HG03280 (cell line): ENCODE results near the gene CNN1.
"Not testable (repeated sequence)": the region's sequence is repeated elsewhere in the genome, so short reads cannot be mapped to it uniquely, and the experiment has no call there.

ENCODE experiments used
- ATAC-seq: cut with Tn5 transposase; IDR thresholded peaks from one replicate; pipeline ENCODE4 v1.9.1; 2021; ENCODE audit warnings: mild to moderate bottlenecking, moderate library complexity; ENCODE audit not compliant: unreplicated experiment

The CNN1 gene

DNA sequence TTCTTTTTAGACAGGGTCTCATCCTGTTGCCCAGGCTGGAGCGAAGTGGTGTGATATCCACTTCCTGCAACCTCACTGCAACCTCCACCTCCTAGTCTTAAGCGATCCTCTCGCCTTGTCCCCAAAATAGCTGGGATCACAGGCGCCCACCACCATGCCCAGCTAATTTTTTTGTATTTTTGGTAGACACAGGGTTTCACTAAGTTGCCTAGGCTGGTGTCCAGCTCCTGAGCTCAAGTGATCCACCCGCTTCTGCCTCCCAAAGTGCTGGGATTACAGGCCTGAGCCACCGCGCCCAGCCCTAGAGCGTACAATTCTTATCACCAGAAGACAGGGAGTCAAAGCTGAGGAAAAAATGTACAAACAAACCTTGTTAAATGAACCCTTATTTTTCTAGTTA lies 24.9 kb downstream of the CNN1 start:
- ATAC-seq: no peak

DNA sequence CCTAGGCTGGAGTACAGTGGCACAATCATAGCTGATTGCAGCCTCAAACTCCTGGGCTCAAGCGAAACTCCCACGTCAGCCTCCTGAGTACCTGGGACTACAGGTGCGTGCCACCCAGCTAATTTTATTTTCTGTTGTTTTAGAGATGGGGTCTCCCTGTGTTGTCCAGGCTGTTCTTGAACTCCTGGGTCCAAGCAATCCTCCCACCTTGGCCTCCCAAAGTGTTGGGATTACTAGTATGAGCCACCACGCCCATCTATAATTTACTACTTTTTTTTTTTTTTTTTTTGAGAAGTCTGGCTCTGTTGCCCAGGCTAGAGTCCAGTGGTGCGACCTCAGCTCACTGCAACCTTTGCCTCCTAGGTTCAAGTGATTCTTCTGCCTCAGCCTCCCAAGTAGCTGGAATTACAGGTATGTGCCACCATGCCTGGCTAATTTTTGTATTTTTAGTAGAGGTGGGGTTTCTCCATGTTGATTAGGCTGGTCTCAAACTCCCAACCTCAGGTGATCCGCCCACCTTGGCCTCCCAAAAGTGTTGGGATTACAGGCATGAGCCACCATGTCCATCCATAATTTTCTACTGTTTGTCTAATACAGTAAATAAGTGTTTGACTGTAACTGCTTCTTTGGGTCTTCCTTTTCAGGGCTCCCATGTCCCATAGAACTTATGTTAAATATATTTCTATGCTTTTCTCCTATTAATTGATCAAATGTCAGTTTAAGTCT lies 25.6 kb downstream of the CNN1 start:
- not testable (repeated sequence) for ATAC-seq

DNA sequence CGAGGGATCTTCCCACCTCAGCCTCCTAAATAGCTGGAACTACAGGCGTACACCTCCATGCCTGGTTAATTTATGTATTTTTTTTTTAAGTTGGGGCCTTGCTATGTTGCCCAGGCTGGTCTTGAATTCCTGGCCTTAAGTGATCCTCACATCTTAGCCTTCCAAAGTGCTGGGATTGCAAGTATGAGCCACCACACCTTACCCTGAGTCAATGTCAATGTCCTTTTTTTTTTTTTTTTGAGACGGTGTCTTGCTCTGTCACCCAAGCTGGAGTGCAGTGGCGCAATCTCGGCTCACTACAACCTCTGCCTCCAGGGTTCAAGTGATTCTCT lies 27.0 kb downstream of the CNN1 start:
- not testable (repeated sequence) for ATAC-seq

DNA sequence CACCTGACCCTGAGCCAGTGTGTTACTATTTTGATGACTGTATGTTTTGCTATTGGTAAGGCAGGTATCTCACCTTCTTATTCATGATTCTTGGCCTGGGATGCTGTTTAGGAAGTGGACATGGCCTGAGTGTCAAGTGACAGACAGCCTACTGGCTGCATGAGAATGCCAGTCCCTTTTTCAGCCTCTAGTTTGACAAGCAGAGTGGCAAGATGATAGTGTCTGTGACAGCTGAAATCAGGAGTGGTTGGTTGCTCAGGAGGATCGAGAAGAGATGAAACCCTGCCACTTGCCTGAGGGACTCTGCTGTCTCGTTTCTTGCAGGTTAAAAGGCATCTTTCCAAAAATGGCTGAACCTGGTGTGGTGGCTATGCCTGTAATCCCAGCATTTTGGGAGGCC lies 27.5 kb downstream of the CNN1 start:
- ATAC-seq: no peak

DNA sequence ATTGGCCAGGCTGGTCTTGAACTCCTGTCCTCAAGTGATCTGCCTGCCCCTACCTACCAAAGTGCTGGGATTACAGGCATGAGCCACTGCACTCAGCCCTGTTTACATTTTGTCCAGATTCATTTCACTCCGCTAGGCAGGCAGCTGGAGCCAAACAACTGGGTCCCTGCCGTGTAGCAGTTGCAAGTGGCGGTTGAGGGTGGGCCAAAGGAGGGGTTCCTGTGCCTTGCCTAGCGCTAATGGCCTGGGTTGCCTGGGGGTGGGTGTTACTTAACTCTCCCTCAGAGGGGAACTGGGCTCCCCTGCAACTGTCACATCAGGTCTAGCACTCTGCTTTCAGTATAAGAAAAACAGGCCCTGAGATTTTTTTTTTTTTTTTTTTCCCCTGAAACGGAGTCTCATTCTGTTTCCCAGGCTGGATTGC lies 31.4 kb downstream of the CNN1 start:
- no peak for ATAC-seq

DNA sequence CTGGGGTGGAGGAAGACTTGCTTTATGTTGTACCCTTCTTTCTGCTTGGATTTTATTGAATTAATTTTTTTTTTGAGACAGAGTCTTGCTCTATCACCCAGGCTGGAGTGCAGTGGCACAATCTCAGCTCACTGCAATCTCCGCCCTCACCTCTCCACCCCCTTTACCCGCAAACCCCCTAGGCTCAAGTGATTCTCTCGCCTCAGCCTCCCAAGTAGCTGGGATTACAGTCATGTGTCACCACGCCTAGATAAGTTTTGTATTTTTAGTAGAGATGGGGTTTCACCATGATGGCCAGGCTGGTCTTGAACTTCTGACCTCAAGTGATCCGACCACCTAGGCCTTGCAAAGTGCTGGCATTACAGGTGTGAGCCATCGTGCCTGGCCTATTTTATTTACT lies 34.7 kb downstream of the CNN1 start:
- ATAC-seq: not testable (repeated sequence)

DNA sequence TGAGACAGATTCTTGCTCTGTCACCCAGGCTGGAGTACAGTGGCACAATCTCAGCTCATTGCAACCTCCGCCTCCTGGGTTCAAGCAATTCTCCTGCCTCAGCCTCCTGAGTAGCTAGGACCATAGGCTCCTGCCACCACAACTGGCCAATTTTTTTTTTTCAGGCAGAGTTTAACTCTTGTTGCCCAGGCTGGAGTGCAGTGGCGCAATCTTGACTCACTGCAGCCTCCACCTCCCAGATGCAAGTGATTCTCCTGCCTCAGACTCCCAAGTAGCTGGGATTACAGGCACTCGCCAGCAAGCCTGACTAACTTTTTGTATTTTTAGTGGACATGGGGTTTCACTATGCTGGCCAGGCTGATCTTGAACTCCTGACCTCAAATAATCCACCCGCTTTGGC lies 35.1 kb downstream of the CNN1 start:
- ATAC-seq: not testable (repeated sequence)

DNA sequence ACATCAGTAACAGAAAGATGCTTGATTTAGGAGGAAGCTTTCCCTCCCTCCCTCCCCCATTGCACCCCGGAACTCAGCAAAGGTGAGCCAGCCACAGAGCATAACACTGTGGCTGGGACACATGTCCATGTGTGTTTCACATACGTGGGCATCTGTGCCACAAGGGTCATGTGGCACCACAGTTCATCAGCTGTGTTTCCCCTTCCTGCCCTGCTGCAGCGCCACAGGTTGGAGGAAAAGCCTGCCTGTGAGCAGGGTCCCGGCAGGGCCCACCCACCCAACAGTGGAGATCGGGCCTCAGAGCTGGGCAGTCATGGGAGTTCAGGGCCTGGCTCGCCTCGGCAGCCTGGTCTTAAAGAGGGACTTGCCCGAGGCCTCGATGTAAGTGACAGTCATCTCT lies 36.0 kb downstream of the CNN1 start:
- no peak for ATAC-seq

DNA sequence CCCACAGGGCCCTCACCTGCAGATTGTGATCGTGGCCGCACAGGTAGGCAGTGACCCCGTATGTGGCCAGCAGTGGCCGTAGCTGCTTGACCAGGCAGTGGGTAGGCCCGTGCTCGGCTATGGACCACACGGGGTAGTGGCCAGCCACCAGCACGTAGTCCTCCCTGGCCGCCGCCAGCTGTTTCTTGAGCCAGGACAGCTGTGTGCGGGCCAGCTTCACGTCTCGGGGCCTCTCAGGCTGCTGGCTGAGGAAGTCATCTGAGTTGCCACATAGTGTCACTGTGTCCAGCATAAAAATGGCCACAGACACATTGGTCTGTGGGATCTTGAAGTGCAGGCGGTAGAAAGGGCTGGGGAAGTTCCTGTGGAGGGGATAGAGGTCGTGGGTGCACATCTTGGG lies 37.6 kb downstream of the CNN1 start:
- no peak for ATAC-seq

DNA sequence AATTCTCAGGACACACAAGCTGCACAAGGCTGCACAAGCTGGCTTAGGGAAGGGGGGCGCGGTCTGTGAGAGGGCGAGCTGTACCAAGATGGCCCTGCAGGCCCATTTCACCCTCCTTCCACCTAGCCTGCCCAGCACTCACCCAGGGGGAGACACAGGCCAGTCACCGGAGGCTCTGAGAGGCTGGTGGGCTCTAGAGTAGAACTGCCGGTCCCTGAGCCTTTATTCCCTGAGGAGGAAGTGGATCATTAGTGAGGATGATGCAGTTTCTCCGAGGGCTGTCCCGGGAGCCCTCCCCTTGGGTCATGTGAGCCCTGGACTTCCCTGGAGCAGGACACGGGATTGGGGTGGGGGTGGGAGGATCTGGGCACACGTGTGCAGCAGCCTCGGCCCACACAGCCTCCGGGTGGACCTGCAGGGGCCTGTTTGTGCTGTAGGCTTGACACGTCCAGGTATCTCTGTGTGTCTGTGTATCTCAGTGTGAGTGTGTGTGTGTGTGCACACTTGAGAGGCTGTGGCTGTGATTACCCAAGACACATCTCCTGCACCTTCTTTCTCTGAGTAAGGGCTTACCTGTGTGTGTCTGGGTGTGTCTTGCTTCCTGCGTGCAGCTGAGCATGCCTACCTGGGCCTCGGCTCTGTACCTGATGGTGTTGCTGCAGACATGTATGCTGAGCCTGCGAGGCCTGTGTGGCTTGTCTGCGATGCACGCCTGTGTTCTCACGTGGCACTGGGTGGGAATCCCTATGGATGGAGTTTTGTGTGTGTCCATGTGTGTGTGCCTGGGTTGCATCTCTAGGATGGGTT lies 39.0 kb downstream of the CNN1 start, which contains the start of gene ACP5:
Gene ACP5 (minus strand): TSS at position 195 of the 807 bp plus-strand sequence. CDS start 328 bp downstream, outside the sequence.
- ATAC-seq: no peak

DNA sequence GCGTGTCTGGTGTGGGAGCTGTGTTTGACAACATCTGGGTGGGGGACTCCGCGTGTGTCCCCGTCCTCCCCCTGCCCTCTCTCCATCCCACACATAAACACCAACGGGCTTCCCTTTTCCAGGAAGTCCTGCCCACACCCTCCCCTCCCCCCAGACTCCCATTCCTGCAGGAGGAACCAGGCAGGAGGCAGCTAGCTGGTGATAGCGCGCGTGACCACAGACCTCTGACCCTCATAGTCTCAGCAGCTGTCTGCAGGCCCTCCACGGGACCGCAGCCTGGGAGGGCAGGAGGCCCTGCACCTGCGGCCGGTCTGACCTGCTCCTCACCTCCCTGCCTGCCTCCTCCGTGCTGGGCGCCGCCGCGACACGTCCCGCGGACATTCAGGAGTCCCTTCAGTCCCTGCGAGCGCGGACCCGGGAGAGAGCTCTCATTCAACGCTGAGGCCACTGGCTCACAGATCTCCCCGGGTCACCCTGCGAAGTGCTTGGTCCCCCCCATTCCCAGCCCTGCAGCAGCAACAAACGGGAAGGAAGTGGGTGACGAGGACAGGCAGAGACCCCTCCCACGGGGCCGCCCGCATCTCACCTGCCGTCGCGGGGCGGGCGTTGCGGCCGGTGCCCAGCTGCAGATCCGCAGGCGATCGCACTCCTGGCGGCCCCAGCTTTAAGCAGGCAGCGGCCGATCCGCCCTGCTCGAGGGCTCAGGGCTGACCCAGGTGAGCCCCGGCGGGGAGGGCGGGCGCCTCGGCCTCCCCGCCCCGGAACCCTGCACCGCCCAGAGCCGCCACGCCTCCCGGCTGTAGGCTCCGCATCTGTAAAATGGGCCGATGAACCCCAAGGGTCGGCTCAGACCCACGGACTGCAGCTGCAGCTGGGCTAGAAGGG lies 39.8 kb downstream of the CNN1 start:
- peak; percentile 37 for ATAC-seq

DNA sequence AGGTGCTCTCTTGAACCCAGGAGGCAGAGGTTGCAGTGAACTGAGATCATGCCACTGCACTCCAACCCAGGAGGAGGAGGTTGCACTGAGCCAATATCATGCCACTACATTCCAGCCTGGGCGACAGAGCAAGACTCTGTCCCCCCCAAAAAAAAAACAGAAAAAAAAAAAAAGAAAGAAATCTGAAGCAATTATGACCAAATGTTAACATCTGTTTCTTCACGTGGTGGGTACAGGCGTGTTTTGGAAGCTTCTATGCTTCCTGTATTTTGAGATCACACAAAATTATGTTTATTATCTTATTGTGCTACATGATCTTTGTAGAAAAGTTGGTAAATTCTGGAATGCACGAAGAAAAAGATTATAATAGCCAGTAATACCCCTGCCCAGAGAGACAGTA lies 41.5 kb downstream of the CNN1 start:
- ATAC-seq: no peak

DNA sequence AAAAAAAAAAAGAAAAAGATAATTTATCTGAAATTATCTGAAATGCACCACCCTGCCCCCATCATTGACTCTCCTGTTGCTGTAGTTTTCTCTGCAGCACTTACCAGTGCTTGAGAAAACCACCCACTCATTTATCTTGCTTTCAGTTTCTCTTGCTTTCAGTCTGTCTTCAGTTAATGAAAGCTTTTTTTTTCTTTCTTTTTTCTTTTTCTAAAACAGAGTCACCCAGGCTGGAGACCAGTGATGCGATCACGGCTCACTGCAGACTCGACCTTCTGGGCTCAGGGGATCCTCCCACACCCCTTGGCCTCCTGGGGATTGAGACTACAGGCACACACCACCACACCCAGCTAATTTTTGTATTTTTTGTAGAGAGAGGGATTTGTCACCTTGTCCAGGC lies 43.1 kb downstream of the CNN1 start:
- ATAC-seq: no peak

DNA sequence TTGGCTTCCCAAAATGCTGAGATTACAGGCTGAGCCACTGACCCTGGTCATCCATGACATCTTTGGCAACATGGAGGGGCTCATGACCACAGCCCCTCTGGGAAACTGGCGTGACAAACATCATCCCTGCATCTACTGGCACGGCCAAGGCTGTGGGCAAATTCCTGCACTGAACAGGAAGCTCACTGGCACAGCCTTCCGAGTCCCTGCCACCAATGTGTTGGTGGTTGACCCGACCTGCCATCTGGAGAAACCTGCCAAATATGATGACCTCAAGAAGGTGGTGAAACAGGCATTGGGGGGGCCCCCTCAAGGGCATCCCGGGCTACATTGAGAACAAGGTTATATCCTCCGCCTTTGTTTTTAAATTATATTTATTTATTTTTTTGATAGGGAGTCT lies 47.7 kb downstream of the CNN1 start:
- no peak for ATAC-seq

DNA sequence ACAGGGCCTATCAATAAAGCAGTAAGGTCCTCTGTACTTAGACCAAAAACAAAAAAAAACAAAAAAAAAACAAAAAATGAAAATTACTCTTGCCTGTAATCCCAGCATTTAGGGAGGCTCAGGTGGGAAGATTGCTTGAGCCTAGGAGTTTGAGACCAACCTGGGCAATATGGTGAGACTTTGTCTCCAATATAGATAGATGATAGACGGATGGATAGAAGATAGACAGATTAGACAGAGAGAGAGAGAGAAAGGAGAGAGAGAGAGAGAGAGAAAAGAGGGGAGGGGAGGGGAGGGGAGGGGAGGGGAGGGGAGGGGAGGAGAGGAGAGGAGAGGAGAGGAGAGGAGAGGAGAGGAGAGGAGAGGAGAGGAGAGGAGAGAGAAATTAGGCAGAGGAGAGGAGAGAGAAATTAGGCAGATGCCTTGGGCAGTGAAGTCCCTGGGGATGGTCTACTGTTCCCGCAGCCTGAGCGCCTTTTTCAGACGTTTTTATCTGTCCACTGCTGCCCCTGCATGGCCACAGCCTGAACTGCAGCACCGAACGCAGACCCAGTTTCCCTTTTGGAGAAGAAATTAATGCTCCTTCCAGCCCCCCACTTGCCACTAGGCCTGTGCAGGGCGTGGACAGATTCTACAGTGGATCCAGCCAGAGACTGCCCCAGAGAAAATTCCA lies 48.8 kb downstream of the CNN1 start:
- ATAC-seq: no peak

DNA sequence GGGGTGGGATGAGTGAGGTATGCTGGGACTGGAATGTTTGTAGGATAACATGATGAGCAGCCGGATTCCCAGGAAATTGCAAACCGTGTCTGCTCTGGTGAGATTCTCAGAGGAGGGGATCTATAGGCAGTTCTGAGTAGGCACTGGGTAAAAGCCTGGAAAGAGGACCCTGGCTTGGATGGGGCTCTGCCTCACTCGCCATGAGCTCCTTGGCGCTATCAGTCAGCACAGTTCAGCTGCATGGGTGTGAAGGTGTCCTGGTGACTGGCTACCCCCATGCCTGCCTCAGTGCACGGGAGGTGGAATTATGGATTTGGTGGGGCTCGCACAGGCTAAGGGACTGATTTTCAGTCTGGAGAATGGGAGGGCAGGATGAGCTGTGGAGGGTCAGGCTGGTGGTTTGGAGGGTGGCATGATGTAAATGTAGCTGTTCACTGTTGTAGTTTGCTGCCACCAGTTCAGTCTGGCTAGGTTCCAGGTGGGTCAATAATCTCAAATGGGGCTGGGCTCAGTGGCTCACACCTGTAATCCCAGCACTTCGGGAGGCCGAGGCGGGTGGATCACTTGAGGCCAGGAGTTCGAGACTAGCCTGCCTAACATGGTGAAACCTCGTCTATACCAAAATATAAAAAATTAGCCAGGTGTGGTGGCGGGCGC lies 49.5 kb downstream of the CNN1 start:
- ATAC-seq: no peak

DNA sequence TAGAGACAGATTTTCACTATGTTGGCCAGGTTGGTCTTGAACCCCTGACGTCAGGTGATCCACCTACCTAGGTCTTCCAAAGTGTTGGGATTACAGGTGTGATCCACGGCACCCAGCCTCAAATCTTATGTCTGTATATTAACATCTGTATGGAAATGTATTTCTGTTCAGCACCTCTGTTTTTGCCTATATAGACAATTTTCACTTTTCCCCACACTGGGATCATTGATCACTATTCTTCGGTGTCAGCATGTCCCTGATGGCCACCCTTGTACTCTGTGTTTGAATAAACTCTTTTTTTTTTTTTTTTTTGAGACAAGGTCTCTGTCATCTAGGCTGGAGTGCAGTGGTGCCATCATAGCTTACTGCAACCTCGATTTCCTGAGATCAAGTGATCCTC lies 55.4 kb downstream of the CNN1 start:
- no peak for ATAC-seq

DNA sequence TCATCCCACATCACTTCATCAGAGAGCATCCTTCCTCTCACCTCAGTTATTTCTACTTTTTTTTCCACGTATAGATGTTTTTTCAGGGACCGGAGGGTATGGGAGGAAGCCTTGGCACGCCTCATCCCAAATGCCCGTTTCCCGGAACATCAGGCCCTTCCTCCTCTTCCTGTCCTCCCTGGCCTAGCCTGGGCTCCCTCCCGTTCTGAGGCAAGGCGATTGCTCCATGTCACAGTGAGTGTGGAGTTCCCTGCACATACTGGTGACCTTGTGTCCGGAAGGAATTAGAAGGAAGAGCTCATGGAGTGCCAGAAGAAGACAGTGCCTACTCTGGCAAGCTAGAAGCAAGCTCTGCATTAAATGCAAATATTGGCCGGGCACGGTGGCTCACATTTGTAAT lies 57.5 kb downstream of the CNN1 start:
- ATAC-seq: no peak

DNA sequence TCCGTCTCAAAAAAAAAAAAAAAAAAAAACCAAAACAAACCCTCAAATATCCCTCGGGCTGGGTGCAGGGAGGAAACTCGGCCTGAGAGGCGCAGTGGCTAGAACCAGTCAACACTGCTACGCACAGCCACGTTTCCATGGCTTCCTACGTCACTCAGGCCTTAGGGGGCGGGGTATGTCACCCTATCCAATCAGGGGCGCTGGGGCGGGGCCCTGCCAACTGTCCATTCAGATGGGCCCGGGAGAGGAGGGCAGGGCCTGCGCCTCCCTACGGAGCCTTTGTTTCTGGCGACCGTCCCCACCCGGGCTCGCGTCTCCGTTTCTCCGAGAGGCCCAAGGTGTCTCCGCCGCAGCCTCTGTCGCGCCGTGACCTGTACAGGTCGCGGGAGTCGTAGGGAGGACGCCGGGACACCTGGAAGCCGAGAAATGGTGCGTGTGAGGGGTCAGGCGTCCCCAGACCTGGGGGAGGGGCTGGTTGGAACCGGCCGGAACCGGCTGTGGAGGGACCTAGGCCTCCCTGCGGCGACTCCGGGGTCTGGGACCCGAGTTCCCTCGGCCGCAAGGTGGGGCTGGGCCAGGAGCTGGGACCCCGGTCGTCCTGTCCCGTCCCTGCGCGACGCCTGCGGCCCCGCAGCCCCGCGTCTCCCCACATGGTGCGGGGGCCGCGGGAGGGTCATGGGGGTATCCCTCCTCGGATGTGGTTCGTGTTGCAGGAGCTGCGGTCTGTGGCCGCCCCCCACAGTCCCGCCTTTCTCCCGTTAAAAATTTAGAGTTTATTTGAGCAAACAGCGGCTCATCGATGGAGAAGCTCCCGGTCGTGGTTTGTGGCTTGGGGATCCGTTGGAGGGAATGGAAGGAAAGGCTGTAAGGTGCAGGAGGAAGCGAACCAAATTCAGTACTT lies 58.8 kb downstream of the CNN1 start, which contains the start of gene ZNF627:
Gene ZNF627 (plus strand): TSS at position 282 of the 901 bp plus-strand sequence. CDS start 145 bp downstream, at position 427.
- peak; percentile 98 for ATAC-seq
